ENCODE results near the gene RPN1. TPM values are rescaled to one million over a fixed set of nuclear protein-coding genes. Genes with fewer than 3 reads are reported as not detected.
A peak's percentile ranks its signal among the peaks of the same experiment; 100 is the strongest.

RPN1 gene
- total and polyA plus RNA-seq, 2 of the 8 experiments (the other 6 are each of a cell fraction or from before 2014, with no cell fraction given): 165 to 211 TPM

GRCh38 chr3:128665362-128666021 lies 14.9 kb upstream of the RPN1 start:
- FAIRE-seq: no peak
- POLR2A ChIA-PET (ENCODE audit: partially characterized antibody): interaction anchor here (0.6 to 1.2 kb wide), 3 partner anchors 9 to 25 kb away, joined by 3 to 4 read pairs (median 3); no protein-coding TSS in a partner anchor
- Histone ChIP-seq H4K20me1 (replicated peaks in 1 of 2; ENCODE audit: control insufficient read depth in 1 of 2, insufficient read depth in 2 of 2, low read length in 2 of 2) (no peaks in the 10 kb centered on the region), H4K5ac (ENCODE audit: insufficient read length, low read depth, low read length) (no peak overlapping the region), H3K18ac (ENCODE audit: extremely low read depth, low read length) (no peak overlapping the region), H3K14ac (ENCODE audit: insufficient read length) (no peak overlapping the region), H3K4ac (replicated peaks; ENCODE audit: insufficient read length, low read depth, low read length) (no peak overlapping the region), H3K79me2 (ENCODE audit: control insufficient read depth in 1 of 2, insufficient read depth in 2 of 2, low read length in 2 of 2) (no peaks in the 10 kb centered on the region), H2AFZ (ENCODE audit: low read length) (no peak overlapping the region), H3K27me3 (replicated peaks in 1 of 4; ENCODE audit: control insufficient read depth in 3 of 4, extremely low read depth in 1 of 4, insufficient read depth in 3 of 4, low read length in 3 of 4) (no peaks in the 10 kb centered on the region), H3K4me1 (replicated peaks in 1 of 4; ENCODE audit: control insufficient read depth in 3 of 4, insufficient read depth in 4 of 4, low read length in 3 of 4) (no peaks in the 10 kb centered on the region), H2AK5ac (ENCODE audit: low read depth, low read length) (no peak overlapping the region), H2BK20ac (ENCODE audit: low read length) (no peak overlapping the region), H3K4me2 (ENCODE audit: insufficient read depth in 1 of 2, low read depth in 2 of 2, low read length in 2 of 2) (no peak overlapping the region), H3K79me1 (ENCODE audit: low read depth, low read length) (no peaks in the 10 kb centered on the region), H3K9ac (replicated peaks in 1 of 4; ENCODE audit: extremely low read depth in 1 of 4, low read depth in 3 of 4, low read length in 3 of 4) (no peak overlapping the region), H3K9me3 (ENCODE audit: insufficient read depth in 2 of 2, low read depth in 1 of 2, low read length in 1 of 2) (peaks cover 7 to 8% of the 10 kb centered on the region in 2 experiments; a peak in 2 of 4 replicates), H2BK120ac (replicated peaks; ENCODE audit: low read depth, low read length) (no peak overlapping the region), H3K36me3 (ENCODE audit: control insufficient read depth in 2 of 4, insufficient read depth in 4 of 4, low read length in 3 of 4) (no peaks in the 10 kb centered on the region), H3K23ac (ENCODE audit: insufficient read length) (no peak overlapping the region), H2BK15ac (ENCODE audit: low read length) (no peak overlapping the region), H4K91ac (replicated peaks; ENCODE audit: insufficient read length, low read length) (no peak overlapping the region), H2BK5ac (ENCODE audit: low read depth, low read length) (no peak overlapping the region), H3K27ac (ENCODE audit: low read depth, low read length) (no peak overlapping the region), H3K4me3 (ENCODE audit: extremely low read depth in 1 of 4, insufficient read depth in 2 of 4, low read depth in 3 of 4, low read length in 4 of 4) (no peak overlapping the region), H4K8ac (ENCODE audit: extremely low read depth, insufficient read depth, low read length) (no peak overlapping the region), H2BK12ac (ENCODE audit: low read depth, low read length) (no peak overlapping the region), H3K23me2 (ENCODE audit: low read depth, low read length) (no peaks in the 10 kb centered on the region), H3K56ac (replicated peaks; ENCODE audit: insufficient read length, low read depth, low read length) (no peak overlapping the region)
- CTCF ChIA-PET (ENCODE audit: partially characterized antibody): interaction anchor here (0.9 to 1.7 kb wide), 4 partner anchors 9 to 38 kb away, joined by 3 to 12 read pairs (median 4); no protein-coding TSS in a partner anchor
- 91% methylated on average over 7 of the region's 11 CpGs; no CpG with 5 or more reads in 1 of the 2 experiments for WGBS, 2 experiments (ENCODE audit: extremely low coverage in 1 of 2, insufficient coverage in 1 of 2, insufficient read length in 1 of 2, insufficient replicate concordance in 2 of 2, low coverage in 1 of 2, low lambda C conversion rate in 2 of 2, missing lambda C conversion rate in 1 of 2)
- no peak for DNase-seq (ENCODE audit: low read depth in 1 of 2, low spot score in 2 of 2)
- peak; percentile 48 to 51; a peak in 3 of 4 replicates for TF ChIP-seq RAD21 (IDR thresholded peaks at IDR 0.05 in 1 of 2, conservative IDR thresholded peaks at IDR 0.05 in 1 of 2; ENCODE audit: low read depth in 2 of 2, low read length in 2 of 2)
- TF ChIP-seq CTBP2 (IDR thresholded peaks at IDR 0.05; ENCODE audit: borderline replicate concordance, insufficient read depth, insufficient read length, low read length): no peak
- TF ChIP-seq TAF1 (IDR thresholded peaks at IDR 0.05; ENCODE audit: low read depth, low read length): no peak
- TF ChIP-seq CTCF (IDR thresholded peaks at IDR 0.05; ENCODE audit: control extremely low read depth in 1 of 3, insufficient read depth in 1 of 3, low read depth in 1 of 3, low read length in 3 of 3): peak in 1 of 3 experiments; percentile 8; a peak in 2 of 4 replicates
